ENCODE results near the gene MXRA8. TPM values are rescaled to one million over a fixed set of nuclear protein-coding genes. Genes with fewer than 3 reads are reported as not detected.

Gene MXRA8
- total and polyA plus RNA-seq, 2 experiments from 2014 or later, result 155 to 242 TPM

GRCh38 chr1:1347026-1347595 is 11.2 kb downstream of the MXRA8 start:
- H3K79me2 ChIP-seq, result peaks cover 63% of the 10 kb centered on the region
- H4K20me1 ChIP-seq (ENCODE audit: insufficient read depth, poor library complexity, severe bottlenecking), result peaks cover 42% of the 10 kb centered on the region
- peaks cover 39% of the 10 kb centered on the region for H3K4me1 ChIP-seq (ENCODE audit: insufficient read depth)
- H3K27ac ChIP-seq, result peak overlapping the region; percentile 46
- TF ChIP-seq CTCF (IDR thresholded peaks at IDR 0.05; ENCODE audit: poor library complexity), result no peak
- TF ChIP-seq EZH2 (IDR thresholded peaks at IDR 0.05; ENCODE audit: borderline replicate concordance), result no peak
- TF ChIP-seq EZH2phosphoT487 (IDR thresholded peaks at IDR 0.05; ENCODE audit: low read depth, severe bottlenecking, unreplicated experiment), result no peak
- no peaks in the 10 kb centered on the region for H3K9me2 ChIP-seq (replicated peaks; ENCODE audit: insufficient read depth)
- no peaks in the 10 kb centered on the region for H3K36me3 ChIP-seq (replicated peaks; ENCODE audit: insufficient read depth, low read depth)
- H3K4me3 ChIP-seq, result no peak overlapping the region
- H3K9me3 ChIP-seq (ENCODE audit: low read depth), result no peaks in the 10 kb centered on the region
- no peaks in the 10 kb centered on the region for H3K27me3 ChIP-seq
- H2AFZ ChIP-seq, result no peak overlapping the region
- peak overlapping the region; percentile 99 for H3K4me2 ChIP-seq
- 92% methylated on average over 10 of the region's 10 CpGs for WGBS (ENCODE audit: low lambda C conversion rate, missing lambda C conversion rate)
- no peak for DNase-seq (ENCODE audit: low spot score)

GRCh38 chr1:1346501-1346890 is 11.9 kb downstream of the MXRA8 start:
- H3K4me2 ChIP-seq, result peak overlapping the region; percentile 99
- 95% methylated on average over 10 of the region's 10 CpGs for whole genome bisulfite sequencing (ENCODE audit: low lambda C conversion rate, missing lambda C conversion rate)
- H3K27ac ChIP-seq, result no peak overlapping the region
- peaks cover 39% of the 10 kb centered on the region for H3K4me1 ChIP-seq (ENCODE audit: insufficient read depth)
- H4K20me1 ChIP-seq (ENCODE audit: insufficient read depth, poor library complexity, severe bottlenecking), result peaks cover 42% of the 10 kb centered on the region
- H3K79me2 ChIP-seq, result peaks cover 63% of the 10 kb centered on the region
- no peaks in the 10 kb centered on the region for H3K36me3 ChIP-seq (replicated peaks; ENCODE audit: insufficient read depth, low read depth)
- H3K9me2 ChIP-seq (replicated peaks; ENCODE audit: insufficient read depth), result no peaks in the 10 kb centered on the region
- no peak for DNase-seq (ENCODE audit: low spot score)
- no peaks in the 10 kb centered on the region for H3K9me3 ChIP-seq (ENCODE audit: low read depth)
- H3K4me3 ChIP-seq, result no peak overlapping the region
- no peak for TF ChIP-seq EZH2phosphoT487 (IDR thresholded peaks at IDR 0.05; ENCODE audit: low read depth, severe bottlenecking, unreplicated experiment)
- no peak for TF ChIP-seq CTCF (IDR thresholded peaks at IDR 0.05; ENCODE audit: poor library complexity)
- TF ChIP-seq EZH2 (IDR thresholded peaks at IDR 0.05; ENCODE audit: borderline replicate concordance), result no peak
- H3K27me3 ChIP-seq, result no peaks in the 10 kb centered on the region
- no peak overlapping the region for H2AFZ ChIP-seq

GRCh38 chr1:1345860-1346500 is 12.4 kb downstream of the MXRA8 start:
- peaks cover 42% of the 10 kb centered on the region for H4K20me1 ChIP-seq (ENCODE audit: insufficient read depth, poor library complexity, severe bottlenecking)
- no peaks in the 10 kb centered on the region for H3K36me3 ChIP-seq (replicated peaks; ENCODE audit: insufficient read depth, low read depth)
- peaks cover 63% of the 10 kb centered on the region for H3K79me2 ChIP-seq
- TF ChIP-seq CTCF (IDR thresholded peaks at IDR 0.05; ENCODE audit: poor library complexity) (no peak), EZH2phosphoT487 (IDR thresholded peaks at IDR 0.05; ENCODE audit: low read depth, severe bottlenecking, unreplicated experiment) (no peak), EZH2 (IDR thresholded peaks at IDR 0.05; ENCODE audit: borderline replicate concordance) (no peak)
- H3K27me3 ChIP-seq, result no peaks in the 10 kb centered on the region
- H2AFZ ChIP-seq, result no peak overlapping the region
- H3K9me2 ChIP-seq (replicated peaks; ENCODE audit: insufficient read depth), result no peaks in the 10 kb centered on the region
- no peak overlapping the region for H3K4me3 ChIP-seq
- no peaks in the 10 kb centered on the region for H3K9me3 ChIP-seq (ENCODE audit: low read depth)
- no peak for DNase-seq (ENCODE audit: low spot score)
- H3K27ac ChIP-seq, result no peak overlapping the region
- H3K4me2 ChIP-seq, result peak overlapping the region; percentile 57
- peaks cover 39% of the 10 kb centered on the region for H3K4me1 ChIP-seq (ENCODE audit: insufficient read depth)
- 94% methylated on average over 12 of the region's 12 CpGs for WGBS (ENCODE audit: low lambda C conversion rate, missing lambda C conversion rate)
